Coronary artery (tissue), 2 donors: ENCODE data around the gene TRIP12.
A peak's percentile ranks its signal among the peaks of the same experiment; 100 is the strongest.

Experiments
- DNase-seq: peaks from one replicate; pipeline ENCODE4 v3.0.0-alpha.2; 2017; ENCODE audit warnings: low spot score
- H3K27ac ChIP-seq, 2 donors: fragments of 200-600 bp; sonication (generic); one replicate each; pipeline ENCODE4 v1.5.1; 2016 to 2019
- H3K4me3 ChIP-seq: fragments of 200-600 bp; sonication (generic); 2 replicates; pipeline ENCODE4 v1.5.1; 2016; ENCODE audit warnings: mild to moderate bottlenecking, moderate library complexity
- CTCF ChIP-seq: fragments of 200-600 bp; sonication (generic); IDR thresholded peaks from one replicate; pipeline ENCODE4 v1.5.1; 2019; ENCODE audit warnings: antibody characterized with exemption

Gene TRIP12

GRCh38 chr2:229719926-229720647 is 201.7 kb downstream of the TRIP12 start:
- DNase-seq: no peak
- no peak overlapping the region for H3K4me3 ChIP-seq
- no peak for TF ChIP-seq CTCF
- no peak overlapping the region for H3K27ac ChIP-seq

GRCh38 chr2:229718057-229718456 is 203.8 kb downstream of the TRIP12 start:
- TF ChIP-seq CTCF: no peak
- no peak for DNase-seq
- H3K27ac ChIP-seq: no peak overlapping the region
- H3K4me3 ChIP-seq: no peak overlapping the region

- Histone ChIP-seq H3K4me3 (no peak overlapping the region), H3K27ac (no peak overlapping the region)
- no peak for TF ChIP-seq CTCF
- DNase-seq: no peak
These were observed 205.8 kb downstream of the TRIP12 start for GRCh38 chr2:229715895-229716507.

GRCh38 chr2:229714736-229715541 is 206.9 kb downstream of the TRIP12 start:
- H3K4me3 ChIP-seq: peak overlapping the region; percentile 69
- TF ChIP-seq CTCF: no peak
- H3K27ac ChIP-seq: no peak overlapping the region
- no peak for DNase-seq

- no peak for TF ChIP-seq CTCF
- peak within 1 kb of the TSS; percentile 69 for H3K4me3 ChIP-seq
- no peak for DNase-seq
- H3K27ac ChIP-seq: no peak within 1 kb of the TSS
These were observed 207.6 kb downstream of the TRIP12 start, which contains the start of gene DNER for GRCh38 chr2:229714080-229714735. DNER (minus strand) TSS chr2:229714555; CDS start chr2:229714423, 132 bp downstream.
